NK-92 (cell line): ENCODE results near the gene LCN12.
"Not testable (repeated sequence)": the region's sequence is repeated elsewhere in the genome, so short reads cannot be mapped to it uniquely, and the experiment has no call there.

Experiments
- DNase-seq: peaks from one replicate; lab custom pipeline; 2025; ENCODE audit not compliant: unreplicated experiment; lab: John Stamatoyannopoulos, UW

Gene LCN12

GRCh38 chr9:136985027-136985602, 33.0 kb downstream of the LCN12 start:
- no peak for DNase-seq

GRCh38 chr9:136985853-136986252, 33.8 kb downstream of the LCN12 start:
- DNase-seq: no peak

GRCh38 chr9:136988872-136989271, 36.8 kb downstream of the LCN12 start:
- DNase-seq: no peak

- no peak for DNase-seq
Measured at GRCh38 chr9:136990242-136990911, 38.3 kb downstream of the LCN12 start.

GRCh38 chr9:136991993-136992818, 40.1 kb downstream of the LCN12 start, which contains the start of gene PAXX:
TSS of gene PAXX (plus strand) at chr9:136992422. CDS start at chr9:136992444, 22 bp downstream.
- DNase-seq: peak; percentile 28

GRCh38 chr9:136992819-136993369, 40.8 kb downstream of the LCN12 start:
- no peak for DNase-seq

GRCh38 chr9:136994180-136994887, 42.3 kb downstream of the LCN12 start:
- DNase-seq: no peak

- DNase-seq: no peak
Measured at GRCh38 chr9:136994888-136995230, 42.8 kb downstream of the LCN12 start.

- no peak for DNase-seq
Measured at GRCh38 chr9:136995362-136995761, 43.3 kb downstream of the LCN12 start.

GRCh38 chr9:136995772-136996311, 43.8 kb downstream of the LCN12 start:
- no peak for DNase-seq

- no peak for DNase-seq
Measured at GRCh38 chr9:136996361-136997292, 44.6 kb downstream of the LCN12 start, which contains the start of gene CLIC3. TSS of gene CLIC3 (minus strand) at chr9:136996568. CDS start at chr9:136996543, 25 bp downstream.

- no peak for DNase-seq
Measured at GRCh38 chr9:136997371-136997770, 45.3 kb downstream of the LCN12 start.

- DNase-seq: no peak
Measured at GRCh38 chr9:136997830-136998234, 45.8 kb downstream of the LCN12 start.

- DNase-seq: no peak
Measured at GRCh38 chr9:137000177-137000930, 48.3 kb downstream of the LCN12 start.

- no peak for DNase-seq
Measured at GRCh38 chr9:137001857-137002645, 50.0 kb downstream of the LCN12 start.

GRCh38 chr9:137002646-137003041, 50.6 kb downstream of the LCN12 start:
- no peak for DNase-seq

- DNase-seq: not testable (repeated sequence)
Measured at GRCh38 chr9:137004285-137004684, 52.2 kb downstream of the LCN12 start.
